AG09309 (cell line): ENCODE measurements around the gene SAG.

Experiments used
- DNase-seq: peaks from one replicate; pipeline ENCODE4 v3.0.0-alpha.2; 2010; ENCODE audit warnings: low read depth
- H3K4me3 ChIP-seq: 2 replicates; pipeline ENCODE4 v1.5.1; 2011; ENCODE audit warnings: mild to moderate bottlenecking, low read depth, low read length, moderate library complexity; ENCODE audit not compliant: control insufficient read depth
- CTCF ChIP-seq: IDR thresholded peaks from 2 replicates; pipeline ENCODE4 v1.5.1; 2011; ENCODE audit warnings: mild to moderate bottlenecking, low read depth, low read length, inconsistent platforms; ENCODE audit not compliant: insufficient read depth, control insufficient read depth; ENCODE audit errors: missing control alignments

SAG gene

GRCh38 chr2:233350708-233351107 lies 43.1 kb downstream of the SAG start:
- peak; percentile 27 for TF ChIP-seq CTCF
- peak; percentile 75 for DNase-seq

GRCh38 chr2:233351423-233351822 lies 43.8 kb downstream of the SAG start:
- no peak for TF ChIP-seq CTCF
- H3K4me3 ChIP-seq, result no peak overlapping the region
- no peak for DNase-seq

More at GRCh38 chr2:233350708-233351107, 43.1 kb downstream of the SAG start:
- H3K4me3 ChIP-seq, result no peak overlapping the region

GRCh38 chr2:233352141-233352842 lies 44.7 kb downstream of the SAG start:
- no peak for DNase-seq
- no peak overlapping the region for H3K4me3 ChIP-seq
- no peak for TF ChIP-seq CTCF

- H3K4me3 ChIP-seq, result no peak overlapping the region
- TF ChIP-seq CTCF, result no peak
- no peak for DNase-seq
These were observed 45.6 kb downstream of the SAG start for GRCh38 chr2:233353101-233353768.

GRCh38 chr2:233353769-233354499 lies 46.3 kb downstream of the SAG start, which contains the start of gene DGKD:
Gene DGKD (plus strand): TSS chr2:233354494. CDS start chr2:233354519, 25 bp downstream.
- no peak for DNase-seq
- TF ChIP-seq CTCF, result peak; percentile 32
- peak within 1 kb of the TSS; percentile 69 for H3K4me3 ChIP-seq

GRCh38 chr2:233354500-233354924 lies 46.9 kb downstream of the SAG start:
- TF ChIP-seq CTCF, result no peak
- peak overlapping the region; percentile 69 for H3K4me3 ChIP-seq
- DNase-seq, result no peak
